Measurements from ENCODE around the gene ADGRB2.

ADGRB2 gene

GRCh38 chr1:31715873-31716220 is 48.3 kb downstream of the ADGRB2 start:
- Histone ChIP-seq H3K4me1 (ENCODE audit: control insufficient read depth, low read depth, low read length) (peaks cover 14% of the 10 kb centered on the region), H2AK5ac (ENCODE audit: low read length) (no peak overlapping the region), H2BK120ac (ENCODE audit: low read depth, low read length) (no peak overlapping the region), H2BK5ac (ENCODE audit: low read length) (no peak overlapping the region), H3K23ac (ENCODE audit: low read length) (no peak overlapping the region), H3K4me3 (ENCODE audit: low read length) (peak overlapping the region; percentile 37), H4K5ac (ENCODE audit: low read length) (no peak overlapping the region), H3K79me2 (ENCODE audit: control insufficient read depth, insufficient read depth, low read length) (no peaks in the 10 kb centered on the region), H3K36me3 (ENCODE audit: control insufficient read depth, insufficient read depth, low read length) (no peaks in the 10 kb centered on the region), H3K18ac (ENCODE audit: low read length) (no peak overlapping the region), H4K8ac (ENCODE audit: low read depth, low read length) (no peak overlapping the region), H3K56ac (ENCODE audit: low read length) (peak overlapping the region; percentile 90), H3K27ac (ENCODE audit: low read depth, low read length) (no peak overlapping the region), H3K4me2 (ENCODE audit: low read length) (peak overlapping the region; percentile 69), H3K27me3 (ENCODE audit: insufficient read depth, low read length, poor library complexity) (no peaks in the 10 kb centered on the region), H3K9ac (ENCODE audit: low read length) (peak overlapping the region; percentile 69), H3K79me1 (ENCODE audit: low read length) (no peaks in the 10 kb centered on the region), H3K4ac (ENCODE audit: low read depth, low read length) (no peak overlapping the region), H2BK15ac (replicated peaks; ENCODE audit: low read depth) (no peak overlapping the region)
- WGBS (ENCODE audit: extremely low coverage, insufficient coverage, low lambda C conversion rate): no CpG with 5 or more reads among the region's 7 CpGs
- DNase-seq: peak; percentile 25

DNA sequence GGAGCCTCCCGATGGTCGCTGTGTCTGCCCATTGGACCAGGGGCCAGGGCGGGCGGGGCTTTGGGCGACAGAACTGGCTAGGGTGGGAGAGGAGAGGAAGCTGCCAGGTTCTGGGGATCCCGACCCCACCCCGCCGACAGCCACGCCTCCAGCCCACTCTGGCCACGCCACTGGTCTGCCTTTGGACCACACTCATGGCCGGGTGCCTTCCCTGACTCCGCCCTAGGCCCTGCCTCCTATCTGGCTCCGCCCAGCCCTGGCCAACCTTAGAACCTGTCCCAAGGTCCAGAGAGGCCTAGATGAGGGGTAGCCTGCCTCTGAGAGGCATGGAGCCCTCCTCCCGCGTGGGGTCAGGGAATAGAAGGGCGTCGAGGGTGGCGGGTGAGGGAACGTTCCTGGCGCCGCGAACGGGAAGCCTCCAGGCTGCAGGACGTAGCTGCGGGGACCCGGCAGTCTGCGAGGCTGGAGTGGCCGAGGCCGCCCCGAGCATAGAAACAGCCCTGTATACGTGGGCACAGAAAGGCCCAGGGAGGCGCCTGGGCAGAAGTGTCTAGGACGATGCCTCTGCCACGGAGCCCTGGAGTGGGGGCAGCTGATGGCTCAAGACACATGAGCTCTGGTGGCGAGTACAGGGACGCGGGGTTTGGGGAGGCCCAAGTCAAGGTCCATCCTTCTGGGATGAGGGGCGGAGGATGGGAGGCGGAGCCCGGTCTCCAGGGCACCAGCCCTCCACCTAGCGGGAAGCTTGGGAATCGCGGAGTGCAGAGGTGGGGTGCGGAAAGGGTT is 48.9 kb downstream of the ADGRB2 start:
- H3K4me3 ChIP-seq (ENCODE audit: low read length): peak overlapping the region; percentile 42
- DNase-seq: peak; percentile 99
- H3K27ac ChIP-seq (ENCODE audit: low read depth, low read length): peak overlapping the region; percentile 18

DNA sequence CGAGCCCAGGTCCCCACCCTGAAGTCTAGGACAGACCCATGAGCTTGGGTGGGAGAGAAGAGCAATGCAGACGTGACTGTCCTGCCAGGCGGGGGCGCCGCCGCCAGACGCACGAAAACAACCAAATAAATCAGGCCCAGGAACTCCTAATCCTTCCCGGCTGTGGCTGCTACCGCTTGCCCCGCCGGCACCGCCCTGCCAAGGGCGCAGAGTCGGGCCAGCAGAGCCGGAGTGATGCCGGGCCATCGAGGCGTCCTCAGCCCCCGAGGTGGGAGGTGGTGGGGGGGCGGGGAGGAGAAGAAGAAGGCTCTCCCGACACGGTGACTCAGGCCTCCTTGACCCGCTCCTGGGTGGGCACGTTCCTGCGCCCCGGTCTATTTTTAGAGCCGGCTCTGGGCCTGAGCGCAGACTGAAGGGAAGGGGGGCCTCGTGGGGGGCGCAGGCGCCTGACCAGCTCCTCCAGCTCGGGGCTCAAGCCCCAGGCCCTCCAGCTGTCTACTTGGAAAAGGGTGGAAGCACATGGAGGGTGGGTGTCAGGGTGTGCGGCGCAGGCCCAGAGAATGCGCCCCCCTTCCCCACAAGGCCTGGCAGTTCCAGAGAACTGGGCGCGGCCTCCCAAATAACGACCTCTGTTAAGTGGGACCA is 49.6 kb downstream of the ADGRB2 start:
- H3K9ac ChIP-seq (ENCODE audit: low read length): peak overlapping the region; percentile 84
- peak overlapping the region; percentile 75 for H3K27ac ChIP-seq (ENCODE audit: low read depth, low read length)
- H3K4me2 ChIP-seq (ENCODE audit: low read length): peak overlapping the region; percentile 56
- peak overlapping the region; percentile 87 for H4K8ac ChIP-seq (ENCODE audit: low read depth, low read length)
- no peaks in the 10 kb centered on the region for H3K36me3 ChIP-seq (ENCODE audit: control insufficient read depth, insufficient read depth, low read length)
- H4K5ac ChIP-seq (ENCODE audit: low read length): no peak overlapping the region
- no peaks in the 10 kb centered on the region for H3K27me3 ChIP-seq (ENCODE audit: insufficient read depth, low read length, poor library complexity)
- peak overlapping the region; percentile 75 for H3K4ac ChIP-seq (ENCODE audit: low read depth, low read length)
- H3K4me3 ChIP-seq (ENCODE audit: low read length): no peak overlapping the region
- H3K18ac ChIP-seq (ENCODE audit: low read length): peak overlapping the region; percentile 91
- no peak overlapping the region for H3K23ac ChIP-seq (ENCODE audit: low read length)
- no peak overlapping the region for H2BK15ac ChIP-seq (replicated peaks; ENCODE audit: low read depth)
- H3K56ac ChIP-seq (ENCODE audit: low read length): peak overlapping the region; percentile 86
- H3K4me1 ChIP-seq (ENCODE audit: control insufficient read depth, low read depth, low read length): peaks cover 14% of the 10 kb centered on the region
- H3K79me1 ChIP-seq (ENCODE audit: low read length): no peaks in the 10 kb centered on the region
- H2AK5ac ChIP-seq (ENCODE audit: low read length): no peak overlapping the region
- H2BK120ac ChIP-seq (ENCODE audit: low read depth, low read length): no peak overlapping the region
- no CpG with 5 or more reads among the region's 39 CpGs for WGBS (ENCODE audit: extremely low coverage, insufficient coverage, low lambda C conversion rate)
- peak; percentile 93 for DNase-seq
- peak overlapping the region; percentile 32 for H2BK5ac ChIP-seq (ENCODE audit: low read length)
- no peaks in the 10 kb centered on the region for H3K79me2 ChIP-seq (ENCODE audit: control insufficient read depth, insufficient read depth, low read length)

More for the DNA sequence above, 48.9 kb downstream of the ADGRB2 start:
- no peak overlapping the region for H4K5ac ChIP-seq (ENCODE audit: low read length)
- H2AK5ac ChIP-seq (ENCODE audit: low read length): no peak overlapping the region
- H2BK15ac ChIP-seq (replicated peaks; ENCODE audit: low read depth): no peak overlapping the region
- no peaks in the 10 kb centered on the region for H3K36me3 ChIP-seq (ENCODE audit: control insufficient read depth, insufficient read depth, low read length)
- no CpG with 5 or more reads among the region's 44 CpGs for WGBS (ENCODE audit: extremely low coverage, insufficient coverage, low lambda C conversion rate)
- H3K56ac ChIP-seq (ENCODE audit: low read length): peak overlapping the region; percentile 90
- peak overlapping the region; percentile 94 for H3K4me2 ChIP-seq (ENCODE audit: low read length)
- peaks cover 14% of the 10 kb centered on the region for H3K4me1 ChIP-seq (ENCODE audit: control insufficient read depth, low read depth, low read length)
- no peaks in the 10 kb centered on the region for H3K79me2 ChIP-seq (ENCODE audit: control insufficient read depth, insufficient read depth, low read length)
- no peaks in the 10 kb centered on the region for H3K27me3 ChIP-seq (ENCODE audit: insufficient read depth, low read length, poor library complexity)
- H3K18ac ChIP-seq (ENCODE audit: low read length): no peak overlapping the region
- H3K4ac ChIP-seq (ENCODE audit: low read depth, low read length): no peak overlapping the region
- H2BK120ac ChIP-seq (ENCODE audit: low read depth, low read length): no peak overlapping the region
- H3K79me1 ChIP-seq (ENCODE audit: low read length): no peaks in the 10 kb centered on the region
- peak overlapping the region; percentile 82 for H3K9ac ChIP-seq (ENCODE audit: low read length)
- no peak overlapping the region for H3K23ac ChIP-seq (ENCODE audit: low read length)
- no peak overlapping the region for H2BK5ac ChIP-seq (ENCODE audit: low read length)
- no peak overlapping the region for H4K8ac ChIP-seq (ENCODE audit: low read depth, low read length)

DNA sequence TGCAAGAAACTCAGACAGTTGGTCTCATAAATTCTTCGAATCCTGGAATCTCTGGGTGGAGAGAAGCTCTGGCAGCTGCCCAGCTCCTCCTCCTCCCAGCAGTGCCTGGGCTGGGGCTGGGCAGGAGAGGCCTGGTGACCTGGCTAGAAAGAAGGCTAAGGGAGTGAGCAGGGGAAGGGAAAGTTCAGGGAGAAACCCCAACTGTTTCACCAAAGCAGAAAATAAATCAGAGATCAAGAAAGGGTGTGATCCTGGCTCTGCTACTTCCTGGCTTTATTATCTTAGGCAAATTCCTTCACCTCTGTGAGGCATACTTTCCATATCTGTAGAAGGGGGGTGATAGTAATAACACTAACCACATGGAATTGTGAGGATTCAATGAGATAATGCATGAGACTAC is 51.5 kb downstream of the ADGRB2 start:
- H3K4me2 ChIP-seq (ENCODE audit: low read length): no peak overlapping the region
- H3K18ac ChIP-seq (ENCODE audit: low read length): peak overlapping the region; percentile 43
- H3K4me1 ChIP-seq (ENCODE audit: control insufficient read depth, low read depth, low read length): peaks cover 14% of the 10 kb centered on the region
- peak overlapping the region; percentile 79 for H2BK5ac ChIP-seq (ENCODE audit: low read length)
- H3K4me3 ChIP-seq (ENCODE audit: low read length): no peak overlapping the region
- no peak overlapping the region for H2BK15ac ChIP-seq (replicated peaks; ENCODE audit: low read depth)
- peak; percentile 84 for DNase-seq
- H3K36me3 ChIP-seq (ENCODE audit: control insufficient read depth, insufficient read depth, low read length): no peaks in the 10 kb centered on the region
- H4K5ac ChIP-seq (ENCODE audit: low read length): no peak overlapping the region
- H3K9ac ChIP-seq (ENCODE audit: low read length): peak overlapping the region; percentile 26
- no CpG with 5 or more reads among the region's 1 CpG for WGBS (ENCODE audit: extremely low coverage, insufficient coverage, low lambda C conversion rate)
- no peak overlapping the region for H2BK120ac ChIP-seq (ENCODE audit: low read depth, low read length)
- peak overlapping the region; percentile 57 for H3K27ac ChIP-seq (ENCODE audit: low read depth, low read length)
- no peaks in the 10 kb centered on the region for H3K79me2 ChIP-seq (ENCODE audit: control insufficient read depth, insufficient read depth, low read length)
- peak overlapping the region; percentile 45 for H3K56ac ChIP-seq (ENCODE audit: low read length)
- no peak overlapping the region for H3K4ac ChIP-seq (ENCODE audit: low read depth, low read length)
- H3K23ac ChIP-seq (ENCODE audit: low read length): no peak overlapping the region
- no peak overlapping the region for H2AK5ac ChIP-seq (ENCODE audit: low read length)
- H4K8ac ChIP-seq (ENCODE audit: low read depth, low read length): no peak overlapping the region
- no peaks in the 10 kb centered on the region for H3K27me3 ChIP-seq (ENCODE audit: insufficient read depth, low read length, poor library complexity)
- no peaks in the 10 kb centered on the region for H3K79me1 ChIP-seq (ENCODE audit: low read length)

GRCh38 chr1:31712068-31712467 is 52.1 kb downstream of the ADGRB2 start:
- H2BK120ac ChIP-seq (ENCODE audit: low read depth, low read length): no peak overlapping the region
- H2BK15ac ChIP-seq (replicated peaks; ENCODE audit: low read depth): peak overlapping the region; percentile 7
- H4K8ac ChIP-seq (ENCODE audit: low read depth, low read length): no peak overlapping the region
- H3K27ac ChIP-seq (ENCODE audit: low read depth, low read length): peak overlapping the region; percentile 57
- peaks cover 14% of the 10 kb centered on the region for H3K4me1 ChIP-seq (ENCODE audit: control insufficient read depth, low read depth, low read length)
- H3K79me1 ChIP-seq (ENCODE audit: low read length): no peaks in the 10 kb centered on the region
- DNase-seq: no peak
- H3K36me3 ChIP-seq (ENCODE audit: control insufficient read depth, insufficient read depth, low read length): no peaks in the 10 kb centered on the region
- H3K18ac ChIP-seq (ENCODE audit: low read length): peak overlapping the region; percentile 43
- H2BK5ac ChIP-seq (ENCODE audit: low read length): peak overlapping the region; percentile 79
- no peaks in the 10 kb centered on the region for H3K27me3 ChIP-seq (ENCODE audit: insufficient read depth, low read length, poor library complexity)
- H4K5ac ChIP-seq (ENCODE audit: low read length): no peak overlapping the region
- H3K9ac ChIP-seq (ENCODE audit: low read length): peak overlapping the region; percentile 26
- no CpG with 5 or more reads among the region's 4 CpGs for WGBS (ENCODE audit: extremely low coverage, insufficient coverage, low lambda C conversion rate)
- peak overlapping the region; percentile 45 for H3K56ac ChIP-seq (ENCODE audit: low read length)
- H3K23ac ChIP-seq (ENCODE audit: low read length): no peak overlapping the region
- H2AK5ac ChIP-seq (ENCODE audit: low read length): peak overlapping the region; percentile 94
- no peak overlapping the region for H3K4me3 ChIP-seq (ENCODE audit: low read length)
- no peaks in the 10 kb centered on the region for H3K79me2 ChIP-seq (ENCODE audit: control insufficient read depth, insufficient read depth, low read length)
- peak overlapping the region; percentile 9 for H3K4ac ChIP-seq (ENCODE audit: low read depth, low read length)
- no peak overlapping the region for H3K4me2 ChIP-seq (ENCODE audit: low read length)

All from mesendoderm (in vitro differentiated cells).